Left forelimb (tissue), 1 donor: ENCODE results near the gene KCNJ11.

Experiments used
- DNase-seq: peaks from one replicate; pipeline ENCODE4 v3.0.0-alpha.2; 2018; ENCODE audit warnings: low spot score

Gene KCNJ11

DNA sequence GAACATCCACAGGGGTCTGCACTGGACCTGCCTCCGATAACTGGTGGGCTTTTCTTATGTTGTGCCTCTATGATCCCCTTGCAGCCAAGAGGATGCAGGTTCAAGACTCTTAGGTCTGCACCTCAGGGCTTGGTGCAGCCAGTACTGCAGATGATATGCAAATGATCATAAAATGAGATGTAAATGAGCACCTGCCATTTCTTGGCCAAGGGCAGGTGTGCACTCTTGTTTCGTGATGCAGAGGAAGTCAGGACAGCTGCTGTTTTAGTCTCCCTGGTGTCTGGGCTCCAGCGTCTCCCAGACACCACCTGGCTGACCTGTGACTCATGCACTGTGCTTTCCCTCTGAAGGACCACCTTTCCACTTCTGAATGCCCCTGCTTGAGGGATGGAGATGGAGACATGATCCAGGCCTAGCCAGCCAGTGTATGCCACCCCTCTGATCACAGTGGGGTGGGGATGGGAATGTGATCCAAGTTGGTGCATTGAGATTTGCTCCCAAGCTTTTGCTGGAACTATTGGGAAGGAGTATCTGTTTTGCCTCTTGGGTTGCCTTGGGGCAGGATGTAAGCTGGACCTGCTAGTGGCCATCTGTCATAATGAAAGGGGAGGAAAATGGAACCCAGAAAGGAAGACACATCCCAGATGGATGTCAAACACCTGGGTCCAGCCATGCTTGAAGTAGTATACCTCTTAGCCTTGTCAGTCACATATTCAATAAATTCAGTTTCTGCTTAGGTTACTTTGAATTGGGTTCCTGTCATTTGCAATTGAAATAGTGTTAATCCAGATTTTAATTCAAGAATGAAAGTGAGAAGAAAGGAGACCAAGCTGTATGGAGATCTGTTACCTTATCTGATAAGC is 3.3 kb upstream of the KCNJ11 start:
- no peak for DNase-seq

DNA sequence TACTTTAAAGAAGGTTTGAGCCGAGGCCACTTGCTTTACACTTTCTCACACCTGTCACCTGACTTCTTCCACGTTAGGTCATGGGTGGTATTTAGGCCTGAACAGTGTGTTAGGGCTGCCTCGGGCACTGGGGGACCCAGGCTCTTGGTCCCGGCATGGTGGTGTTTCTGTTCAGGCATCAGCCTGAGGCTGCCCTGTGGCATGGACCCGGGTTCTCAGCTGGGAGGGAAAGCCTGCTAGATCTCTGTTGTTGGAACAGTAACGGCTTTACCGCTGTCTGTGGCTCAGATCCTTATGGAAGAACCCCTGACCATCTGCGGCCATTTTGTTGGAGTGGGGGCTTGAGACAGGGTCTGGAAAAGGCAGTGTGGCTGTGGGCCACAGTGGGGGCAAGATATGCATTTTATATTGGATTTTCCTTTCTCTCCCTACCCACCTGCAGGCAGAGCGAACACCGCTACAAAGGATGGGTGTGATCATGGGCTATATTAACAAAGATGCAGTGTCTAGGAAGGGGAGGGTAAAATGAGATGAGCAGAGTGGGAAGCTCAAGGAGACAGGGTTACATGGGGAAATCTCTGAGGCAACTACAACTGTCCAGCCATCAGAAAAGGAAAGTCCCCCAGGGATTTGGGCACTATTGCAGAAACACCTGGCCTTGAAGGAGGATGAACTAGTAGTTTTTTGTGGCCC is 1.6 kb upstream of the KCNJ11 start:
- no peak for DNase-seq

DNA sequence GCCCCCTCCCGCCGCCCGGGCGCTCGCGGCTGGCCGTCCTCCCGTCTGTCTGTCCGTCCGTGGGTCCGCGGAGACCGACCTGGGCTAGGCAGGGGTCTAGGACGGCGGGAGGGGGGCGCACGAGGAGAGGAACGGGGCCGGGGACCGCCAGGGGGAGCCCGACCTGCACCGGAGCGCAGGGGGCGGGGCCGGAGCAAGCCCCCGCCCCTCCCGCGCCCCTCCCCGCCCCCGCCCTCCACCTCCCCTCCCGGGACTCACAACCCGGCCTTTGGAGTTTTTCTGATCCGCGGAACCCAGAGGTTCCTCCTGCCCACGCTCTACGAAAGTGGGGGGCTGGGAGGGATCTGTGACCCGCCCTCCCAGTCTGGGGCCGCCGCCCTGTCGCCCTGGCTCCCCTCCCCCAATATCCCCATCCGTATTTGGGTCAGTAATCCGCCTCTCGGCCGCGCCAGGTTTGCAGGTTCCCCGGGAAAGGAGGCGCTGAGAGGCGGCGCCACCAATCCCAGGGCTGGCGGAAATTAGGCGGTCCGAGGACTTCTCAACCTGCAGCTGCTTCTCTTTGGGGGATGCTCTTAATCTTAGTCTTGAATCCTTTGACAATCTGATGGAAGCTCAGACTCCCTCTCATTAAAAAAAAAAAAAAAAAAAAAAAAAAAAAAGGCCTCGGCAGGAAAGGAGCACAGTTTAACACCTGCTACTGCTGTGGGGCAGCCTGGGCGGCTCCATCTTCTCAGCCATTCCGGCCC is 925 bp upstream of the KCNJ11 start:
- no peak for DNase-seq

DNA sequence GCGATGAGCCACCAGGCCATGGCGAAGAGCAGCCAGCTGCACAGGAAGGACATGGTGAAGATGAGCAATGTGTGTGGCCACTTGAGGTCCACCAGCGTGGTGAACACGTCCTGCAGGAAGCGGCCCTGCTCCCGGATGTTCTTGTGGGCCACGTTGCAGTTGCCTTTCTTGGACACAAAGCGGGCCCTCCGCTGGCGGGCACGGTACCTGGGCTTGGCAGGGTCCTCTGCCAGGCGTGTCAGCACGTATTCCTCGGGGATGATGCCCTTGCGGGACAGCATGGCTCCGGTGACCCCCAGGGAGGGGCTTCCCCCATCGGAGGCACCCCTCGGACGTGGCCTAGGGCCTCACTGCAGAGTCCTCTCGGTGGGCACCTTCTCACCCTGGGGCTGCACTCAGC is 648 bp downstream of the KCNJ11 start:
- no peak for DNase-seq

DNA sequence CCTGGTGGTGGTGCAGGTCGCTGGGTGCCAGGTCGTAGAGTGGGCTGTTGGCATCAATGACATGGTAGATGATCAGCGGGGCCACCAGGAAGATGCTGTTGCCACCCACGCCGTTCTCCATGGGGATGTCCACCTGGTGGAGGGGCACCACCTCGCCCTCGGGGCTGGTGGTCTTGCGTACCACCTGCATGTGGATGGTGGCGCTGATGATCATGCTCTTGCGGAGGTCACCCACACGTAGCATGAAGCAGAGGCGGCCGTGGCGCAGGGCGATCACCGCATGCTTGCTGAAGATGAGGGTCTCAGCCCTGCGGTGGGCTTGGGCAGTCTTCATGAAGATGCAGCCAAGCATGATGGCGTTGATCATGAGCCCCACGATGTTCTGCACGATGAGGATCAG is 1.2 kb downstream of the KCNJ11 start:
- DNase-seq = no peak

DNA sequence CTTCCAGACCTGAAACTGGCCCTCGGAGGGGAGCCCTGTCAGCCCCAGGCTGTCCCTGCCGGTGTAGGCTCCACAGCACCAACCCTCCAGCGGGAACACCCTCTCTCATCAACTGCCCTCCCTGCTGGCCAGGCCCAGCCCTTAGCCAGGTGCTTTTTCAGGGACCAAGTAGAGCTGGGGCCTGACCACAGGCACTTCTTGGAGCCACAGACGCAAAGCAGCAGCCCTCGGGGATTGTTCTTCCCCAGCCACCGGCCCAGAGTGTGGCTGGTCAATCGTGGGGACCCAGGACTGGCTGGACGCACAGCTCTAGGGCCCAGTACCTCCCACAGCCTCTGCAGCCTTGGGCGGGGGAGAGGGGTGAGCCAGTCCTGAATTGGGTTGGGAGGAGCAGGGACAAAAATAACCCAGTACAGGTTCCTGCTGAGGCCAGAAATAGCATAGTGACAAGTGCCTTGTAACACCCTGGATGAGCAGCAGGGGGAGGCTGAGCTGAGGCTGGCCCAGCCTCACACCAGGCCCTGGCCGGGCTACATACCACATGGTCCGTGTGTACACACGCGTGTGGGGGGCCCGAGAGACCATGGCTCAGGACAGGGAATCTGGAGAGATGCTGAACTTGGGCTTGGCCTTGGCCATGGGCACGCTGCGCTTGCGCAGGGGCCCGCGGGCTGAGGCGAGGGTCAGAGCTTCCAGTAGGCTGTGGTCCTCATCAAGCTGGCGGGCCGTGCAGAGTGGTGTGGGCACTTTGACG is 2.0 kb downstream of the KCNJ11 start:
- no peak for DNase-seq

DNA sequence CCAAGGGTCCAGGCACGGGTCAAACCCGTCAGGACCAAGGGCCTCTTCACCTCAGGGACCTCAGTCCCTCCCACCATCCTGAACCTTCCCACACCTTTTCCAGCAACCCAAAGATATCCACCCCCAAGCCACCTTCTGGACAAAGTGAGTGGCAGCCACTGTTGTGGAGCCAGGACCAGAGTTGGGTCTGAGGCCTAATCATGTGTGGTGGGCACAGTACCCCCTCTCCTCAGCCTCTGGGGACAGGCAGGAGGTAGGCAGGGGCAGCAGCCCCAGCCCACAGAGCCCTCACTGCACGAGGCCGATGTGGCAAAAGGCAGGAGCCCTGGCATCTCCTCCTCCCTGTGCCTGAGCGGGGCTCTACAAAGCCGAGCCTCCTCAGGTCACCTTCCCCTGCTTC is 2.5 kb downstream of the KCNJ11 start:
- DNase-seq = no peak

DNA sequence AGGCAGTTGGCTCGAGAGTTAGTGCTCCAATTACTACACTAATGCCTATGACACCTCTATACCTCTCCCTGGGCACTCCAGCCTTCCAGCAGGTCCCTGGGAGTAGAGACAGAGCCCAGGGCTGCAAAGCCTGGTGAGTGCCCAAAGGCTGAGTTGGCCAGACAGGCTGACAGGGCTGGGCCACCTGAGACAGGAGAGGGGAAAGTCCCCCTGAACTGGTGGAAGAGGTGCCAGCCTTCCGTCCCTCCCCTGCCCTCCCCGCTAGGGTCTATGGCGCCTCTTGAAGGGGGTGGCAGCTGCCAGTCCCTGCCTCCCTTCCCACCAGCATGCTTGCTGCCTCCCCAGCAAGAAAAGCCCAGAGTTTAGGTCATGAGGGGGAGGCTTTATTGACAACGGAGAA is 3.0 kb downstream of the KCNJ11 start:
- no peak for DNase-seq

DNA sequence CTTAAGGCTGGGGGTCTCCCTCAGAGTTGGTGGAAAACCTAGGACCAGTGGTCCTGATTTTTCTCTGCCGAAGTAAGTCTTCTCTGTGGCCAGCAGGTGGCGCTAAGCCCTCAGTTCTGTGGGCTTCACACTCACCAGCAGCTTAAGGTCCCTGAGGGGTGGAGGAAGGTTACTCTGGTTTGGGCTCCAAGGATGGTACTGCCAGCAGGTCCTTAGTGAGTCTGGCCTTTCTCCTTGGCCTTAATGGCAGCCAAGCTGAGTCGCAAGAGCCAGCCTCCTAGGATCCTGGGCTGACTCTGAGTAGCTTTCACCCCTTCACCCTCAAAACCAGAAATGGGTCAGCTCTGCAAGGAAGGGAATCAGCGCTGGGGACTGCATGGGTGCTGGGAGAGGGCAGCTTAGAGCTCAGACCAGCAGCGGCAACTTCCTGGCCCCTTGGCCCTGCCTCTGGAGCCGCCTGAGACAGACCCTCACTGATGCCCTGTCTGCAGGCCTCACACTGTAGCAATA is 4.4 kb downstream of the KCNJ11 start:
- no peak for DNase-seq

DNA sequence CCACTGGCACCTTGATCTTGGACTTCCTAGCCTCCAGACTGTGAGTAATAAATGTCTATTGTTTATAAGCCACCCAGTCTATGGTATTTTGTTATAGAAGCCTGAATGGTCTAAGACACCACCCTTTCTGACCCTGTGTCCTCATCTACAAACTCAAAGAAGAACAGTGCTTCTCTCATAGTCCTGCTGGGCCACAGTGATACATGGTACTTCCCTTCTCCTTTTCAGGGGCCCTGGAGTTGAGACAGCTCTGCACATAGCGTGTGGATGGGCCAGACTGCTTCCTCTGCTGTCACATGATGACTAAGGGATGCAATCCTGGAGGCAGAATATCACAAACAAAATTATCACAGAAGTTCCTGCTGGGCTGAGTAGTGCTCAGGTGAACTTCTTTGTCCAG is 5.0 kb downstream of the KCNJ11 start:
- DNase-seq = no peak

DNA sequence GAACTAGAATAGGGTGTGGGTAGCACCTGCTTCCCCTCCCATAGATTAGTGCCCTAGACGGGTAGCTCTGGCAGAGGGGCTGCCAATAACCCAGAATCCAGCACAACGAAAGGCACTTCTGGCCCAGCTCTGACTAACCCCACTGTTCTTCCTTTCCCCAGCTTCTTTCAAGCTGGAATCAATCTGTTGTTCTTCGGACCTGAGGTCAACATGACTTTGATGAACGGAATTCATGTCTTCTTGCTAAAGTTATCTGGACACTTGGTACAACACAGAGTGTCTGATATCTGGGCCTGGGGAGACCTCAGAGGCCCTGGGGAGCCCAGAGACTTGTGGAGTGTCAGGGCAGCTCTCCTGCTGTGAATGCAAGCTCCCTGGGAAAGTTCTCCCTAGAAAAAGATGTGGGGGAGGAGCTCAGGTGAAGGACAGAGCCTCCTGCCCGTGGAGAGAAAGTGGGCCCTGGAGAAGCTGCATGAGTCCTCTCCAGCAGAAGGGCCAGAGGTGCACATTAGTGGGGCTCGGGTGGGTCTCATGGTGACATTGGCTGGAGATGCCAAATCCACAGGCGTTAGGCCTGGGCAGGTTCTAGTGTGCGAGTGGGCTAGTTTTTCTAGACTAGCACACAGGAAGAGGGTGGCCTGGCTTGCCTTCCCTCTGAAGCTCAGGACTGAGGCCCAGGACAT is 6.3 kb downstream of the KCNJ11 start:
- DNase-seq = no peak

DNA sequence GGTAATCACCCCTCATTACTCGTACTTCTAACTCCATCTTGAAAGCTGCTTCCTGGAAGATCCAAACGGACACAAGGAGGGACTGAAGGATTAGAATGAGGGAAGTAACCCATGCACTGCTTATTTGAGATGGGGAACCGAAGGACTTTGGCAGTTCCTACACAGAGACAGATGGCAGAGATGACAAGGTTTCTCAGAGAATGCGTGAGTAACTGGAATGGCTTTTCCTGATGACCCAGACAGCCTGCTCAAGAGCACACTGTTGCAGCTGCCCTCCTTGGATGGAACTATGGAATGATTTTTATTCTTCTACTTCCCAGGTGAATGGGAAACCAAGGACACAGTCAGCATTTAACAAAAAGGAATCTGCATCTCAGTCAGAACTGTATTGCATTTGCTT is 7.3 kb downstream of the KCNJ11 start:
- no peak for DNase-seq

DNA sequence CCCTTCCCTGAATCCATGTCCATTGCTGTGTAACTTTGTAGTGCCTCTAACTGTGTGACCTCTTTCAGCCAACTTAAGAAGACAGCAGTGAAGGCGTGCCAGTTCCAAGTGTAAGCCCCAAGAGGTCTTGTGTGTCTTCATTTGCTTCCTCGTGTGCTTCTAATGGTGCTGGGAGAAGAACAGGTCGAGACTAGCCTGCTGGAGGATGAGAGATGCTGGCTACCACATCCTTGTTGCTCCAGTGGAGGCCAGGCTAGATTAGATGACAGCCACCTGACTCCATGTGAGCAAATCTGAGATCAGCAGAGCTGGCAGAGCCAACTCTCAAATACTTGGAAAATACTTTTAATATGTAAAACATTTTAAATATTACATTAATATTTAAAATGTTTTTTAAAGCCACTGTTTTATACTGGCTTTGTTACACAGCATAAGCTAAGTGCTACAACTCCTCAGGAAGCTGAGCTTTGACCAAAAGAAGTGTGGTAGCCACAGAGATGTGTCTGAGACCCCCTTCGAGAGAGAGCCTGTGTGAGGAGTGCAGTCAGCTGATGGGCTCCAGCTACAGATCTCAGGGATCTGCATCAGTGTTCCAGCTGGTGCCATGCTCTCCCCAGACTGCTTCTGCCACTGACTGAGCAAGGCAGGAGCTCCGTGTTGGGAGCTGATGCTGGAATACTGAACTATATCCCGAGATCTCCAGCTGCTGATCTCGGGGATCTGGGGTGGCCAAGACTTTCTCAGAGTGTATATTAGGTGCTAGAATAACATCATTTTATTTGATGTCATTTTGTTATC is 8.9 kb downstream of the KCNJ11 start:
- DNase-seq = no peak

DNA sequence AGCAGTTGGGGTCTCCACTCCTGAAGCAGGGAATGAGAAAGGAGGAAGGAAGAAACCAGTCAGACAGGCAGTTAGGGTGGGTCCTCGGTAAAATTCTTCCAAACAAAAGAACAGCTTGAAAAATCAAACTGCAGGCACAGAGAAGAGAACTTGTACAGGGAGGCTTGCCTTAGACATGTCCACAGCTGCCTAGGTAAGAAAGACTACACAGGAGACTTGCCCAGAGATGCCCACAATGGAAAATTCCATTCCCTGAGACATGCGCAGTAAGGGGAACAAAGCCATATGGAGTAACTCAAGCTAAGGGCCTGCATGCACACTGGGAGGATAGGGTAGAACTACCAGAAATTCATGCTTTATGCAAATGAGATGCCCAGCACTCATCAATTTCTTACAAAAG is 9.8 kb downstream of the KCNJ11 start:
- DNase-seq = no peak

DNA sequence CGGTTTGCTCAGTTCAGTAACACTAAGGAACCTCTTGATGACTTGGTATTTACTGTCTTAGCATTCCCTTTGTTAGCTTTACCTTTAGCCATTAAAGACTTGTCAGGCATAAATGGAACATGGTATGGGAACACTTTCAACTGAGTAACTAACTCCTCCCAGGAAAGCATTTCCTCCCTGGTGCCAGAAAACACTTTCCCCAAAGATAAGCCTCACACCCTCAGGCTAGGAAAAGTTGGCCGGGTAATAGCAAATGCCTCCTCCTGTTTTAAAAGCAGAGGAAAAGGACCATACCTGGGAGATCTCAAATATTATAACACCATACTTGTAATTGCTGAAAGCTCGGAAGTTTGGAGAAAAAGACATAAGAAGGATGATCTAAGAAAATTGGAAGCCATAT is 12.0 kb downstream of the KCNJ11 start:
- DNase-seq = no peak

DNA sequence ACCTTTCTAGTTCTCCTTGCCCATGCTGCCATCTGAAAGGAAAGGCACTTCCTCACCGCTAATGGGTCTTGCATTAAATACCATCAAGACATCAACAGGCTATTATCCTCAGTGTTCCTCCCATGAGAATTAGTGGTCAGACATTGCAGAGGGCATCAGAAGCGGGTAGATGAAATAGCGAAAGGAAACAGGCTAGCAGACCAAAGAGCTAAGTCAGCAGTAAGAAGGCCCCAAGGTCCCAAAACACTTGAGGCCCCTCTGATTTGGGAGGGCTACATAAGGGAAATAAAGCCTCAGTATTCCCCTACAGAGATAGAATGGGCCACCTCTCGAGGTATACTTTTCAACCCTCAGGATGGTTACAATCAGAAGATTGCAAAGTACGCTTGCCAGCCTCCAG is 12.9 kb downstream of the KCNJ11 start:
- DNase-seq = no peak

DNA sequence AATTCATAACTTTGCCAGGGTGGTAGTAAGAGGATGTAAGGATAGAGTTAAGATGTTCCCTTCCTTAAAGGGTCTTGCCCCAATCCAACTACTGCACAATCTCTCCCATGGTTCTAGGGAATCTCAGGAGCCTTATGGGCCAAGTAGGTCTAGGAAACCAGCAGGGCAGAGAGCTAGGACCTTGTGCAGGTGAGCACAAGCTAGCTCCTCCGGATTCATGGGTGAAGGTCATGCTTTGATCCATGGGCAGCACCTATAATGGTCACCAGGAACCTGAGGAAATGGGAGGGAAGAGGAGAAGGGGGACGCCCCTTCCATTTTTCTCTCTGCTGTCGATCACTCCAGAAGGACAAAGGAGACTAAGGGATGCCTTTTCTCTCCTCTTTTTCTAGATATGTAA is 16.8 kb downstream of the KCNJ11 start:
- no peak for DNase-seq

DNA sequence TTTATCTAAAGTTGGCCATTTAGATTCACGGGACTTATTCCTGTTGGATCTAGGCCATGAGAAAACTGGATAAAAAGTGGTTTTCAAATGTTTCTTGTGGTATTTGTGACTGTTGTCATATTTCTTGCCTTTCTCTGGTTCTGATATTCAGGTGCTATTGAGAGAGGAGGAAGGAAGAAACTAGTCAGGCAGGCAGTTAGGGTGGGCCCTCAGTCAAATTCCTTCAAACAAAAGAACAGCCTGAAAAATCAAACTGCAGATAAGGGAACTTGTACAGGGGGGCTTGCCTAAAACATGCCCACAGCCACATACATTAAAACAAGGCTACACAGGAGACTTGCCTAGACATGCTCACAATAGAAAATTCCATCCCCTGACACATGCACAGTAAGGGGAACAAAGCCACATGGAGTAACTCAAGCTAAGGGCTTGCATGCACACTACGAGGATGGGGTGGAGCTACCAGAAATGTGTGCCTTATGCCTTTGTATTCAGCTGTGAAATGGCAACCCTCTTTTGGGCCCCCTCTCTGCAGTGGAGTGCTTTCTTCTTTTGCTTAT is 18.7 kb downstream of the KCNJ11 start:
- DNase-seq = no peak

DNA sequence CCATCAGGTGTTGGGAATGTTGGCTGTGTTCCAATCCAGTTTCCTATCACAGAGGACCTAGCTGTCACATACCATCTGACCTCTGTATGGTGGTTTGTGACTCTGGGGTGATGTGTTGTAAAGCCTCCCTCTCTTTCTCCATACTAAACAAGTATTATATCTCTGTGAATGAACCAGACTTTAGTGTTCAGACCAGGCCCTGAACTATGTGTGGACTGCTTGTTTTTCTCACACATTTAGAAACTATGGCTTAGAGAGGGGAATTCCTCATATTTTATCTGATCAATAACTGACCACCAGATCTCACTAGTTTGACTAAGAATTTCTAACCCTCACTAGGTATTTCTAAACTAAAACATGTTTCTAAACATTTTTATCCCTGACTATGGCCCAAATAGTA is 19.4 kb downstream of the KCNJ11 start:
- DNase-seq = no peak

DNA sequence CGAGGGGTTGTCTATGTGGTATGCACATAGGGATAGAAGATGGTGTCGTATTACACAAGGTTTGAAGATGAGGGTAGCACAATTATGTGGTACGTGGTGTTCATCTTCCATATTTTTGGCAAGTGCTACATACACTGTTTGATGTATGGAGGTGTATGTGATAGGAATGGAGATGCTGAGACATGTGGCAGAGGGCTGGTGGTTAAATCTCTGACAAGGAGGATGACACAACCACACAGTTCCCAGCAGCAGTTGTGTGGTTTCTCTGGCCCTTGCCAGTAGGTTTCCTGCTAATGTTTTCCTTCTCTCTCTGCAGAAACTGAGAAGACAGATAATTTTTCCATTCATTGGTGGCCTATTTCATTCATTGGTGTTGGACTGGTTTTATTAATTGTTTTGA is 19.9 kb downstream of the KCNJ11 start:
- no peak for DNase-seq
